DMS53 treated with DMSO at 0.1 percent for 48 hours (cell line): ENCODE data around the gene OPCML.

Experiments used
- DNase-seq: peaks from one replicate; lab custom pipeline; 2025; ENCODE audit not compliant: unreplicated experiment; lab: John Stamatoyannopoulos, UW

Gene OPCML

DNA sequence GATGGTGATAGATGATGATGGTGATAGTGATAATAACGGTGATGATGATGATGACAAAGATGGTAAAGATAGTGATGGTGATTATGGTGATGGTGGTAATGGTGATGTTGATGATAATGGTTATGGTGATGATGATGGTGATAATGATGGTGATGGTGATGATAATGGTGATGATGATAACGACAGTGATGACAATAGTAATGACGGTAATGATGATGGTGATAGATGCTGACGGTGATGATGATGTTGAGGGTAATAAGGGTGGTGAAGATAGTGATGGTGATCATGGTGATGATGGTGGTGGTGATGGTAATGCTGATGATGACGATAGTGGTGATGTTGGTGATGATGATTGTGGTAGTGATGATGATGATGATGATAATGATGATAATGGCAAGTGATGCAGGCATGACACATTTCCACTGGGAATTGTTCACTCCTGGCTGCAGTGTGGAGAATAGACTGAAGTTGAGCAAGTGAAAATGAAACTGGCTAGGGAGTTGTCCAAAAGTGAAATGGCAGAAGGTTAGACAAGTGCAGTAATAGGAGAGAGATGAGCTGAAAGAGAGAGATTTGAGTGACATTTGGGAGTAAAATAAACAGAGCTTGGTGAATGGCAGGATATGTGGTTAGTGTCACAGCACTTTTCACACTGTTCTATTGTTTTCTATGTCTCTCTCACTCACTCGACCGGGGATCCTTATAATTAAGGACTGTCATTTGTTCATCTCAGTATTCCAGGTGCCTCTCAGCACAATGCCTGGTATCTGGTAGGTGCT, 992.5 kb downstream of the OPCML start:
- no peak for DNase-seq

DNA sequence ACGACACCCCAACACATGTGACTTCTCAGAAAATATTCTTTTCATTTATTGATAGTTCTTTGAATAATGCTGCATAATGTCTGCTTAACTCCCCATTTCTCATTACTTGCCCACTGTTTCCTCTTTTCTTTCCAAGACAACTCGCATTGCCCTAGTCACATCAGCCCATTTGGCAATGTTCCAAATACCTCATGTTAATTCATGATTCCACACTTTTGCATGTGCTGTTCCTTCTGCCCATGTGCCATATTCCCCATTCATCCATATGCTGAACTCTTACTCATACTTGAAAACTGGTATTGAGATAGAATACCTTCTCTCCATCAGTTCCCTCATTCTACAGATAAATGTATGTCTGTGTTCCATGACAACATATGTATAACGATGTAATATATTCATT, 993.7 kb downstream of the OPCML start:
- DNase-seq, result no peak

DNA sequence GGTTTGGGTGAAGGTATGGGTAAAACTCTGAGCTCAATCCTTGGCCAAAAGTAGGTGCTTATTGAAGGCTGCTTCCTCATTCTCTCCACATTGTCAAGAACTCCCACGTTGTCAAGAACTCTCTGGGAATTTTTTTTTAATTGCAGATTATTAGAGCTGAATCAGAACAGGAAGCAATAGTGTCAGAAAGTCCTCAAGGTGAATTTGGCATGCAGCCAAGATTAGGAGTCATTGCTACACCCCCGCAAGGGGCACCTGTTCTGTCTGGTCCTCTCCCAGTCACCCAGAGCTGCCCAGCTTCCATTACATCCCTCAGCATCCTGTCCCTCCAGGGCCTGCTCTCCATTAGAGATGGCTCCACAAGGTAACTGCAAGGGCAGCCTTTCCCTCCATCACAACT, 996.5 kb downstream of the OPCML start:
- DNase-seq, result peak; percentile 24

DNA sequence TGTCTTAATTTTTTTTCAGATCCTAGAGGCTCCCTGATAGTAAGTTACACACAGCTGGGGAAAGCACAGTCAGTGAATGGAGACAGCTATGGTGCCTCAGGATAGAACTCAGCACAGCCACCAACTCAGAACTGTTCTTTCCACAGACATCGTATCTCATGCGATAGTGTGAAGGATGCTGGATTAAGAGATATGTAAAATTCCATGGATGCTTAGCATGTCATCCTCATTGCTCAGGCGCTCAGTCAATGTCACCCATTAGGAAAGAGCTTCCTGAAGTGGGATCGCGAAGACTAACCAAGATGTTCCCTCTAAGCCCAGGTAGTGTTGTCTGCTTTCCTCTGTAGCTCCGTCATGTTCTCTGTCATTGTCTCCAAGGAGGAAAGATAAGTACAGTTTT, 1000.4 kb downstream of the OPCML start:
- DNase-seq, result no peak

DNA sequence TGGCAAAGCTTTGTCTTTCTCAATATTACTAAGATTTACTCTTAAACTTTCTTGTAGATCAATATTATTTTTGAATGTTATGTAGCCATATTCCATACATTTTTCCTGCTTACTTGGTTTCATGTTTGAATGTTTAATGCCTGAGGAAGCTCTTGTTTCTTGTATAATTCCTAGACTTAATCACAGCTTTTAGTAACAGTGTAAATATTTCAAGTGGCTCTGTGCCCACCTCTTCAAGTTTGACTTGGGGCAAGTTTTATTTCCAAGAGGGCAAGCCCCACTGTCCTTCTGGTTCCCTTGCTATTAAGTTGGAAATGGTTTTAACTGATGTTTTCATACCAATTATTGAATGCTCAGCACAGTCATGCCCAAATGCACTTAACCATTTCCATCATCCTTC, 1004.1 kb downstream of the OPCML start:
- no peak for DNase-seq

DNA sequence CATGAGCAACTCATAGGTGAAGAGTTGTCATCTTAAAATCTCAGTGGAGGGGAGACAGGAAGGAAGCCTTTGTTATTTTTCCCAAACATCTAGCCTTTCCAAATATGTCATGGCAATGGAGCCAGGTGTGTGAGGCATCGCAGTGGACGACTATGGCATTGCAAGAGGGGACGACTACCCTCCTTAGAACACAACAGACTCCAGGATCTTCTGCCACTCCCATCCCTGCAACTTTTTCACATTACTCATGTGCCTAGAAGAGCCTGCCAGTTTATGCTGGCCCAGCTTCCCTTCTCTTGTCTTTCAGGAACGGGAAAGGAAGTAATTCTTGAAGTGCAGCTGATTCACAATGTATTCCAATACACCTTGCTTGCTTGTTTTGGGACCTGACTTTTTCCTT, 1008.4 kb downstream of the OPCML start:
- DNase-seq, result no peak

GRCh38 chr11:132520199-132520598, 1012.1 kb downstream of the OPCML start:
- DNase-seq, result no peak

GRCh38 chr11:132519241-132519815, 1013.0 kb downstream of the OPCML start:
- no peak for DNase-seq

GRCh38 chr11:132504501-132505041, 1027.7 kb downstream of the OPCML start:
- DNase-seq, result no peak

GRCh38 chr11:132501356-132501755, 1030.9 kb downstream of the OPCML start:
- no peak for DNase-seq

DNA sequence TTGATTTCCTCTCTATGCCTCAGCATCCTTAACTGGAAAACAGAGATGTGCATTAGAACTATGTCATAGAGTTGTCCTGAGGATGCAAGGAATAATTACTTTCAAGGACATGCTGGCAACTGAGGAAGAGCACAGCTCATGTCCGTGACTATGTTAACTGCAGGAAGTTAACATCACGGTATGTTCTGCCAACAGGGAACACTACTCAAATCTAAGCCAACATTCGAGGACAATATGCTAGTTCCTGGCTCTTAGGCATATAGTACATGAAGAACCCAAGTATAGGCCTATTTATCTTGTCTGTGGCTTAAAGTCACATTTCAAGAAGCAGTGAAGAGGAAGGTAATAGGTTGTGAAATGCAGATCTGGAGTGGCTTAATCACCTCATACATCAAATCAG, 1032.6 kb downstream of the OPCML start:
- DNase-seq, result no peak

GRCh38 chr11:132496341-132496740, 1036.0 kb downstream of the OPCML start:
- DNase-seq, result peak; percentile 38

DNA sequence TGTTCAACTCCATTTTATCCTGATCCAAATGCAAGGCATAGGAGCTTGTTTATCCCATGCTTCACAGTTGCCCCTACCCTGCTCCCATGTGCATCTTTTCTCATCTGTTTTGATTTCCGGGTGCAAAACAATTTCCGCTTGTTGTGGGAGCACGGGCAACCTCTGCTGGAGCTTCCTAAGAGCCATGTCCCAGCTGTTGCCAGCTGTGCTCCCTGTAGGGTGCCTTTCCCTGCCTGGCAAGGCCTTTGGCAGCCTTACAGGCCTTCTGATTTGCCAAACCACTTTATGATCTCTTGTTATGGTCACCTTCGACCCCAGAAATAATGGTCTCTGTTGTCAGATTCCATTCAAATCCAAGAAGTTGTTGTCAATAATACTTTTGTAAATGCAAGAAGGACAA, 1038.5 kb downstream of the OPCML start:
- DNase-seq, result no peak

DNA sequence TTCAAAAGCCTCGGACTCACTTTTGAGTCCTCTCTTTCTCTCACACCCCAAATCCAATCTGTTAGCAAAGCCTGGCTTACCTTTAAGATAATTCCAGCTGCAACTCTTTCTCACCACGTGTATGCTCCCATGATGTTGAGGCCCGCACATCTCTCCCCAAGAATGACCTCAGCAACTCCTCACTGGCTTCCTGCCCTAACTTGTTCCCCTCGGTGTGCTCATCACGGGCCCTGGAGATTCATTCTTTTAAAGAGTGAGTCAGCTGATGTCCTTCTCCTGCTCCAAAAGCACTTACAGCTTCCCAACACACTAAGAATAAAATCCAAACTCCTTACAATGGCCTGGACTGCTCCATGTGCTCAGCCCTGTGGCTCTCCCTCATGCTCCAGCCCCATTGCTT, 1041.3 kb downstream of the OPCML start:
- DNase-seq, result no peak

DNA sequence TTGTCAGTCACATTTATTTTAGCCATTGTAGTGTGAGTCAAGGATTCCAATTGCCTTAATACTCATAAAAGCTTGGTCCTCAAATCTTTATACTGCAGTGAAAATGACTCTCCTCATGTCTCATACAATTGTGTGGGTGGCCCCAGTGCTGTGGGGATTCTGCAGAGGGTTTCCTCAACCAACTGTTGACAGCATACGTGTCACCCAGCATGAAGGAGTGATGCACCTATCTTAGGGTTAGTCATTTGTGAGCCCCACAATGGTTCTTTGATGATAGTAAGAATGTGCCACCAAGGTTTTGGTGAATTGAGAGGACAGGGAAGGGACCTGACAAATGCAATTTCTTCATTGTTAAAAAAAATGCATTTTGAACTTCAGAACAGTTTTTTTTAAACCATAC, 1046.2 kb downstream of the OPCML start:
- DNase-seq, result no peak

DNA sequence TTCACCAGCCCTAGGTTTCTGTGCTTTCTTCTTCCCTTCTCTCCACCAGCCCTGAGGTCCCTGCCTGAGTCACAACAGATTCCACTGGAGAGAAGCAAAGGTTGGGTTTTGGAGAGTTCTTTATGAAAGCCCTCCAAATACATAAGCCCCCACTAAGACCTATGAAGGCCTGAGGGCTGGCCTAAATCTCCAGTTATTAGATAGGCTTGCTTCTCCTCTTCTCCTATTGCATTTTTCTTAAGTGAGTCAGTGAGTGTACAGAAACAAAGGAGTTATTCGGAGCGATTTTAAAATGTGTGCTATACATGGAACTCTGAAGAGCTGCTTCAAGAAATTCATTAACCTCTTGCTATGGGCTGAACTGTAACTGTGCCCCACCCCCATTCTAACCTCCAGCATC, 1057.3 kb downstream of the OPCML start:
- DNase-seq, result no peak

- no peak for DNase-seq
Measured at GRCh38 chr11:132472411-132473172, 1059.7 kb downstream of the OPCML start.

- no peak for DNase-seq
Measured at GRCh38 chr11:132471466-132471865, 1060.8 kb downstream of the OPCML start.

DNA sequence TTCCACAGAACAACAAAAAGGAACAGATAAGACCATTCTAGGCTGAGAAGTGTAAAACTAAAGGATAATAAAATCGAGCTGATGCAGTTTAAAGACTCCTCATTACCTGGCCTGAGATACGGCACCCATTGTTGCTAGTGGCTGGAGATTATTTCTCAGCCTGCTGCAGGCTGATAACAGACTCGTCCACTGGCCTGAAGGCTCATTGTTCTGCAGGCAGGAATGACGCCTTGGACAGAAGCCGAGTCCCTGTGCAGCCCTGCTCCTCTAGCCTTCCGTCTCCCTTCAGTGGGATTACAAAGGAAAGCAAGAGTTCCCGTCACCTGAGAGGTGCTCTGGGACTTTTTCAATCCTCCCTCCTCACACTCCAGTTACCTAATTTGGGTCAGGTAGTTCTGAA, 1065.3 kb downstream of the OPCML start:
- DNase-seq, result no peak

- no peak for DNase-seq
Measured at GRCh38 chr11:132464939-132465338, 1067.4 kb downstream of the OPCML start.

DNA sequence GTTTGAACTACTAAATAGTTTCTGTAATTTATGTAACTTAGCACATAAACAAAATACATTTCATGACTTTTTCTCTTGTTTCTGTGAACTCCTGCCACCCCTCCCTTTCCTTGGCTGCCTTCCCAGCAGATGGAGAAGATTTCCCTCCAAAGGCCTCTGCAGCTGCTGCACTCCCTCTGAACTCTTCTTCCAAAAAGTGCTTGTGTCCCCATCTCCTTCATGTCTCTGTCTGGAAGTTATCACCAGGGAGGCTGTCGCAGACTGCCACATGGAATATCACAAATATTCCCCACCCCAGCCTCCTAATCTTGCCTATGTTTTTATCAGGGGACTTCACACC, 1068.3 kb downstream of the OPCML start:
- no peak for DNase-seq
